Activated CD8-positive, alpha-beta memory T cell treated with anti-CD3 and anti-CD28 coated beads, Interleukin-2, amount 50 U/mL, for 48 hours (primary cell): ENCODE measurements around the gene OR2AG2.
"Not testable (repeated sequence)": the region's sequence is repeated elsewhere in the genome, so short reads cannot be mapped to it uniquely, and the experiment has no call there.

Experiments used
- DNase-seq: peaks from one replicate; pipeline ENCODE4 v3.0.0-alpha.2; 2020

OR2AG2 gene

GRCh38 chr11:6771926-6772893 lies at the start of gene OR2AG2:
TSS of gene OR2AG2 (minus strand) at chr11:6771976. CDS start at chr11:6768957, 3,019 bp downstream.
- no peak for DNase-seq

- DNase-seq = no peak
These were observed 47.2 kb upstream of the OR2AG2 start for GRCh38 chr11:6818967-6819366.

- no peak for DNase-seq
These were observed 45.9 kb upstream of the OR2AG2 start for GRCh38 chr11:6817694-6818093.

- DNase-seq = no peak
These were observed 41.9 kb upstream of the OR2AG2 start for GRCh38 chr11:6813656-6814055.

- no peak for DNase-seq
These were observed 40.7 kb upstream of the OR2AG2 start for GRCh38 chr11:6812390-6813005.

- not testable (repeated sequence) for DNase-seq
These were observed 29.3 kb upstream of the OR2AG2 start for GRCh38 chr11:6801075-6801474.

- no peak for DNase-seq
These were observed 27.6 kb upstream of the OR2AG2 start, which contains the start of gene OR6A2 for GRCh38 chr11:6799402-6799801. TSS of gene OR6A2 (minus strand) at chr11:6799689. CDS start at chr11:6795708, 3,981 bp downstream.

GRCh38 chr11:6794639-6795038 lies 22.9 kb upstream of the OR2AG2 start:
- DNase-seq = no peak

GRCh38 chr11:6790546-6790945 lies 18.8 kb upstream of the OR2AG2 start:
- DNase-seq = no peak

- DNase-seq = no peak
These were observed 10.9 kb upstream of the OR2AG2 start, which contains the start of gene OR2AG1 for GRCh38 chr11:6782720-6783119. TSS of gene OR2AG1 (plus strand) at chr11:6783020. CDS start at chr11:6785038, 2,018 bp downstream.

GRCh38 chr11:6780829-6781228 lies 9.1 kb upstream of the OR2AG2 start:
- no peak for DNase-seq

GRCh38 chr11:6778518-6778917 lies 6.7 kb upstream of the OR2AG2 start:
- no peak for DNase-seq

- no peak for DNase-seq
These were observed 14.3 kb downstream of the OR2AG2 start for GRCh38 chr11:6757373-6757967.

- DNase-seq = no peak
These were observed 15.8 kb downstream of the OR2AG2 start for GRCh38 chr11:6755953-6756347.

GRCh38 chr11:6755303-6755952 lies 16.3 kb downstream of the OR2AG2 start:
- no peak for DNase-seq

GRCh38 chr11:6747097-6747668 lies 24.6 kb downstream of the OR2AG2 start:
- DNase-seq = no peak

- no peak for DNase-seq
These were observed 25.1 kb downstream of the OR2AG2 start for GRCh38 chr11:6746626-6747025.

GRCh38 chr11:6746086-6746618 lies 25.6 kb downstream of the OR2AG2 start:
- DNase-seq = peak; percentile 61

GRCh38 chr11:6745465-6746015 lies 26.2 kb downstream of the OR2AG2 start:
- DNase-seq = no peak

GRCh38 chr11:6745018-6745417 lies 26.8 kb downstream of the OR2AG2 start:
- no peak for DNase-seq

GRCh38 chr11:6742260-6742659 lies 29.5 kb downstream of the OR2AG2 start:
- peak; percentile 62 for DNase-seq

GRCh38 chr11:6738590-6738989 lies 33.2 kb downstream of the OR2AG2 start:
- DNase-seq = no peak
